GM18870 (cell line): ENCODE data around the gene DHX29.

Experiments
- ATAC-seq: cut with Tn5 transposase; IDR thresholded peaks from one replicate; pipeline ENCODE4 v1.9.1; 2021; ENCODE audit warnings: moderate library complexity; ENCODE audit not compliant: unreplicated experiment

The DHX29 gene

GRCh38 chr5:55232985-55233928, 74.2 kb downstream of the DHX29 start, which contains the start of gene CCNO:
Gene CCNO (minus strand): TSS chr5:55233608. CDS start chr5:55233523, 85 bp downstream.
- no peak for ATAC-seq

DNA sequence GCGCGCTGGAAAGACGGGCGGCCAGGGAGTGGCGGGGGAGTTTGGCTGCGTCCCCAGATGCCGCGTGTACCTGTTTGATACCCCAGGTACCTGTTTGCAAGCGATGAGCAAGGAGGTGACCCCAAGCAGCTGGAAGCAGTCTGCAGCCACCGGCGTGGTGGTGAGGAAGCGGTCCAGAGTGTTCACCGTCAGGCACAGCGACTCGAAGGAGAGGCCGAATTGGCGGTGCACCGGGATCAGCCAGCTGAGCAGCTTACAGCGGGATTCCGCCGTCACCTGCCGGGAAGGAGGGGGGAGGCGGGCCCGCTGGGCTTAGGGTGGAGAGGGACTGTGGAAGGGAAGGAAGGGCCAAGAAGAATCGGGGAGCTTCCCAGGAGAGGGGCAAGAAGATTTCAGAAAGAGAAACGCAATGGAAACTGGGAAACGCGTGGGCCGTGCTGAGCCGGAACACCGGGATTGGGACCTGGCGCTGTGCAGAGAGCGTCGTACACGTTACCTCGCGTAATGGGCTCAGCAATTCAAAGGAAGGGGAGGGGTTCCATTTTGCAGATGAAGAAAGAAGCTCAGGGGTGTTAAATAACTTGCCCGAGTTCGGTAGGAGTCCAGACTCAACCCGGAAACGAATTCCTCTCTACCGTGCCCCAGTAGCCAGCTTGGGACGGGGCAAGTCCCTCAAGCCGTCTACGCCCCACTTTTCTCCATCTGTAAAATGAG, 75.1 kb downstream of the DHX29 start:
- no peak for ATAC-seq

DNA sequence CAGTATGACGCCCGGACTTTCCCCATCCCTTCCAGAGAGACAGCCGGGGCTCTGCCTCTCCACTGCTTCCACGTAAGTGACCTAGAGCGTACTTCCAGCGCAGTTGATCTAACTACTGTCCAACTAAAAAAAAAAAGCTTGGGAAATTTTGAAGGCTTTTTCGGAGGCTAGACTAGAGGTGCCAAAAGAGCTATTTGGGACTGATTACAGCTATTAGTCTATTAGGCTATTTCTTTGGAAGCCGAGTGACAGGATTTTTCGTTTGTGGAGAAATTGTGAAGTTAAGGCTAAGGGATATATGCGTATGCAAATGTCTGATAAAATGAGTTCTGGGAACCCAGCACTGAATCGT, 75.6 kb downstream of the DHX29 start:
- ATAC-seq = no peak

GRCh38 chr5:55231029-55231918, 76.2 kb downstream of the DHX29 start:
- ATAC-seq = no peak

- no peak for ATAC-seq
These were observed 77.3 kb downstream of the DHX29 start for GRCh38 chr5:55230086-55230629.

DNA sequence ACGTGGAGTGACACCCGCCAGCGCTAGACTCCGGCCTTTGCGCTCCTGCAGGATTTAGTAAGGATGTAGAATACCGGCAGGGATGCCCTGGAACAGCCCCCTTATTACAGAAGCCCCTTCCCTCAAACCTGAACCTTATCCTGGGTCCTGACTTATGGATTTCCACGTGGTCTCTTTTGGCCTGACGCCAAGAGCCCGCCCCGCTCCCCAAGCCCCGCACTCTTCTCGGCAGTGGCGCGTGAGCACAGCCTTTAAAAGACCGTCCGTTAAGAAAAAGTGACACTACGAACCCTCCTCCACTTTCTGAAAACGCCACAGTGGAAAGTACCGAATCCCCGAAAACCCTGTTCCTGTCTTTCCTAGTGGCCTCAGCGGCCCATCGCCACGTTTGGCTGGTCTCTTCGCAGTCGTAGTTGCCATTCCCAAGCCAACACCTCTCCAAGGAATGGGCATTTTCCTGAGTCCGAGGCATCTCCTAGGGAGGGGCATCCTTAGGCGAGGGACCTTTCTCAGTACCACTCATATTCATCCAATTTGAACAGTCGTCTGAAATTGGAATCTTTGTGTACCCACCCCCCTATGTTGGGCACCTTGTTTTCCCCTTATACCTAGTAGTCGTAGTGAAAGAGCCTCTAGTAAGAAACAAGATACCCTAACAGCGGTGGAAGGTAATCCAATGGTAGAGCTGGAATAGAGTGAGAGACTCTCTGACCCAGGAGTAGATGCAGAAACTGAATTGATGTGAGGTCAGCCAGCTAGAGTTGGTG, 79.6 kb downstream of the DHX29 start:
- ATAC-seq = no peak

GRCh38 chr5:55226934-55227663, 80.4 kb downstream of the DHX29 start, which contains the start of gene MCIDAS:
Gene MCIDAS (minus strand): TSS chr5:55227315. CDS start chr5:55227138, 177 bp downstream.
- ATAC-seq = no peak

- ATAC-seq = no peak
These were observed 81.2 kb downstream of the DHX29 start for GRCh38 chr5:55226027-55226933.

GRCh38 chr5:55225346-55225745, 82.1 kb downstream of the DHX29 start:
- no peak for ATAC-seq

DNA sequence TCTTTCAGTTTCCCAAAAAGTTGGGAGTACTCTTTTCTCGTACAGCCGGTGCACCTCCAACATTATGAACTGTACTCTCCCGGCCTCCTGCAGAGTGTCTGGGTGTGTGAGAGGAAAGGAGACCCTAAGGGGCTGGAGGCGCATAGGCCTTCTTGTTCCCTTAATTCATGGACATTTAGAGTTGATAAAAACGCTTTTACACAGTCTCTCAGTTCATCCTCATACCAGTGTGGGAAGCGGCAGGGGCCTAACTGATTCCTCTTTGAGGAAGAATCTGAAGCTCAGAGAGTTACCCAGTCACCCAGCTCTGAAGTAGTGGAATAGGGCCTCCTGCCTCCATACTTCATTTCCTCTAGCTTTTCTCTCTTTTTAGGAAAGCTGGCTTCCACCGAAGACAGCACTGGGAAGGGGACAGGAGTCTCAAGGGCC, 83.7 kb downstream of the DHX29 start:
- no peak for ATAC-seq

DNA sequence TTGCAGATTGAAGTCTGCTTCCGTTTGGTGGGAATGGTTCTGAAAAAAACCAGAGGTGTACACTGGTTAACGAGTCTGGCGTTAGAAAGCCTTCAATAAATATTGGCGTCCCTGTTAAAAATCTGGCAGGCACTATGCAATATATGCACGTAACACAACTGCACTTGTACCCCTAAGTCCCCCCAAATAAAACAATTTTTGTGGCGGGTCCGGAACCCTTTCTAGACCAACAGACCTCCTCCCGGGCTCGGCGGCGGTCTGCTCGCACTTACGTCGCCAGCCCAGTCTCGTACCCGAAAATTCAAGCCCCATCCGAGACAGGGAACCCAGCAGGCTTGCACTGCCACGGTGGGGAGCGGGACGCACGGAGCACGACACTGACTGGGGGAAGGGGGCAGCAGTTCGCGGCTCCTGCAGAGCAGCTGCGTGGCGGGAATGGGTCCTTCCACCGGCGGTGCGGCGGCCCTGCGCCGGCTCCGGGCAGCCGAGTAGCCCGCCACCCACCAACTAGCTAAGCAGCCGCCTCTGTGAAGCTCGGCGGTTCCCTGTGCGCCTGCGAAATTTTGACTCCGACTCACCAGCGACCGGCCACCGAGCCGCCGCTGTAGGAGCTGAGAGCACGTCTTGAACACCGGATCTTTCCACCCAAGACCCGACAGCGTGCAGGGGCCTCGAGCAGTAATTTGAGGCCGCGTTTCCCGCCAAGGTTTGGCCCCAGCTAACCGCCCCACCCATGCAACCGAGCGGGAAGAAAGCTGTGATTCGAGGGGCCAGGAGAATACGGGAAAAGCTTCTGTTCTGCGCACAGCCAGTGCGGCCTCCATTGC, 84.3 kb downstream of the DHX29 start:
- no peak for ATAC-seq

DNA sequence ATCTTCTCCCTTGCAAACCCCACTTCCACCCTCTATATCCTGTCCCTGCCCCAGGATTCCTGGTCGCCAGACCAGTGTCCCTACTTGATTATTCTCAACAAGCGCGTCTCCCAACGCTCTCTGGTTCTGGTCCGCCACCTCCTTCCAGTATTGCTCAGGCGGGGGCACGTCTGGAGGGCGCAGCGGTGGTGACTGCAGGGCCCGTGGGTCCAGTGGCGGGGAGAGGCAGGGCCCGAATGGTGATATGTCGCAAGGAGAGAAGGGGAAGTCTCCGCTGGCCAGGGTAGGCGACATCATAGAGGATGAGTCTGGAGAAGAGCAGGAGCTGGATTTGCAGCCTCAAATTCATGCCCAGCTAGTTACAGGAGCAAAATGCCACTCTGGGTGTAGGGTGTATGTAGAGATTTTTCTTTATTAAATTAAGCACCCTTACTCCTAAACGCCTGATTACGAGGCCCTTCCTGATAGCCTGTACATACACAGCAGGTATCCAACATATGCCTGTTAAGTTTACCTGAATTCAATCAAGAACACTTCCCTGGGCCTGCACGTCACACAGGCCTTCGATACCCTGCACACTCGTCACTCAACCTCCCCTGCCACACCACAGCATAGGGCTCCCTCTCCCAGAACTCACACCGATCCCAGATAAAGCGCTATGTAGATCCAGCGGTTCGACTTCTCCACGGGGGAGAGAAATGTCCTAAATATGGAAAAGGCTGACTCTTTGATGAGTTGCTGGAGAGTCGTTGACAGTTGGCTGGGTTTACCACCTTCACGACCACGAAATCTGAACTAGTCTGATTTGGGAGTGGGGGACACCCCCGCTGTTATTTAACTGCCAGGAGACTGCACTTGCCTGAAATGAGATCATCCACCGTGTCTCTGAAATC, 85.2 kb downstream of the DHX29 start:
- ATAC-seq = no peak

- no peak for ATAC-seq
These were observed 86.9 kb downstream of the DHX29 start for GRCh38 chr5:55220433-55221185.

- no peak for ATAC-seq
These were observed 87.7 kb downstream of the DHX29 start for GRCh38 chr5:55219770-55220169.

- ATAC-seq = no peak
These were observed 88.5 kb downstream of the DHX29 start for GRCh38 chr5:55218967-55219366.
